GM21381 (cell line): ENCODE results near the gene ITPKB.
"Not testable (repeated sequence)": the region's sequence is repeated elsewhere in the genome, so short reads cannot be mapped to it uniquely, and the experiment has no call there.

Source experiments
- ATAC-seq: cut with Tn5 transposase; IDR thresholded peaks from one replicate; pipeline ENCODE4 v1.9.1; 2021; ENCODE audit warnings: mild to moderate bottlenecking, moderate library complexity; ENCODE audit not compliant: unreplicated experiment

The ITPKB gene

GRCh38 chr1:226629210-226629895, 109.7 kb downstream of the ITPKB start:
- no peak for ATAC-seq

DNA sequence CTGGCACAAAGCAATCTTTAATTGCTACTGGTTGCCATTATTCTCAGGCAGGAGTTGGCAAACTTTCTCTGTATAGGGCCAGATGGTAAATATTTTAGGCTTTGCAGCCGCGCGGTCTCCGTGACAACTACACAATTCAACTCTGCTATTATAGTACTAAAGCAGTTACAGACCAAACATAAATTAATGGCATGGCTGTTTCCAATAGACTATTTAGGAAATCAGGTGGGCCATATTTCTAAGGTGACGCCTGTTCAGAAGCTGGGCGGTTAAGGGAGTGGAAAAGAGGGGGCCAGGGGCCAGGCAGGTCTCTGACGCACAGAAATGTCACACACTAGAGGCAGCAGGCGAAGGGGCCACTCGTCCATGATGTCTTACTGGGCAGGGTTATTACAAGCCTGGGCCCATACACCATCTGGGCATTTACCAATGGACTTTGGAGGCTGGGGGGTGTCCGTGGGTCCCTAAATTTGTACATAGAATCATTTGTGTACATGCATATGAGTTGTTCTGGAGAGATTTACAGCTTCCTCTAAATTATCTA, 110.4 kb downstream of the ITPKB start:
- ATAC-seq: no peak

- no peak for ATAC-seq
Measured at GRCh38 chr1:226627924-226628611, 111.0 kb downstream of the ITPKB start.

GRCh38 chr1:226627050-226627755, 111.9 kb downstream of the ITPKB start:
- ATAC-seq: no peak

DNA sequence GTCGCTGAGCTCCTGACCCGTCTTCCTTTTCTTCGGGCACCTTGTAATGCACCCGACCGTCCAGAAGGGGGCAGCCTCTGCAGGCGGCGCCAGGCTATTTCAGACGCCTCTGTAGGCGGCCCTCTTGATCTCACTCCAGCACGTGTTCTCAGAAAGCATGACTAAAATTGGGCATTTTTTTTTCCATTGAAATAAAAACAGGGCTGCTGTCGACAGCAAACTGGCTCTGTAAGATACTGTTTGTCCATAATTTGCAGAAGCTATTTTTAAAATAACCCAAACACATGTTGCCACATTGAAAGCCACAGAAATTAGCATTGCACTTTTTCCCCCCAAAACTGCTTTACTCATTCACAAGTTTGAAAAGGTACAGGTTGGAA, 112.5 kb downstream of the ITPKB start:
- peak; percentile 79 for ATAC-seq

DNA sequence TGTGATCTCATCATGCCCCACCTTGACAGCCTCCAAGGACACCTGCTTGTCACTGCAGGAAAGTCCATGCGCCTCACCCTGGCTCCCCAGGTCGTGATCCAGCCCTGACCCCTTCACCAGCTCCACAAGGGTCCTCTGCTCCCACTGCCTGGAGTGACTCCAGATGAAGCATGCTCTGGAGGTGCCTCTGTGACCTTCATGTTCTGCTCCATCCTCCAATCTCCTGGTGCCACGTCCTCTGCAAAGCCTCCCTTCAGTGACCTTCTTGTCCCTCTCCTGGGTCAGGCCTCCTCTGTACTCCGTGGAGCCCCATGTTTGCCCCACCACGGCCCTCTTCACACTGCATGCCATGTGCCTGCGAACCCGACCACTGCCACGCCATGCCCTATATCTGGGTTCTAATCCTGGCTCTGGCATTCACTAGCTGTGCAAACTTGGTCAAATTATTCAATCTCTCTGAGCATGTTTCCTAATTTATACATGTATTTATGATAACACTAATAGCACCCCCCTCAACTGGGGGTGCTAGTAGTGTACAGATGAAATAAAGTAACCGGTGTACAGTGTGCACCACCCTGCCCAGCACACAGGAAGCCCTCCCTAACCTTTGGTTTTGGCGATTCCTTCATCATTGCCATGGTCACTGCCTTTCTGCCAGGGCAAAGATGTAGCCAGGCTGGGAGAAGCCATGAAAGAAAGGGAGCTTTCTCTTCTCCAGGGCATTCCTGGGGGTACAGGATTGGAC, 113.1 kb downstream of the ITPKB start:
- peak; percentile 35 for ATAC-seq

DNA sequence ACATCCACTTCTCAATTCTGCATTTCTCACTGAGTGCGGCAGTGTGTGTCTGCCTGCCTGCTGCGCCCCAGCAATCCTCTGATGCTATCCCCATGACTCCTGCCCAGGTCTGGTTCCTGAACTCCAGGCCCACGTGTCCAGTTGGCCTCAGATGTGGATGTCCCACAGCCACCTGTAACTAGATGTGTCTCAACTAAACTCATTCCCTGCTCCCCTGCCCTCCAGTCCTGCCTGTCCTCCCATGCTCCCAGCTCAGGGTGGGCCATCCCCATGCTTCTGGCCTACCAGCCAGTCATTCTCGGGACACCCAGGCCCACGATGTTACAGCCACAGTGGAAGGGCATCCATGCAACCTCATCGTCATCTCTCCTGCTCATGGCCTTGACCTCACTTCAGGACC, 113.8 kb downstream of the ITPKB start:
- no peak for ATAC-seq

DNA sequence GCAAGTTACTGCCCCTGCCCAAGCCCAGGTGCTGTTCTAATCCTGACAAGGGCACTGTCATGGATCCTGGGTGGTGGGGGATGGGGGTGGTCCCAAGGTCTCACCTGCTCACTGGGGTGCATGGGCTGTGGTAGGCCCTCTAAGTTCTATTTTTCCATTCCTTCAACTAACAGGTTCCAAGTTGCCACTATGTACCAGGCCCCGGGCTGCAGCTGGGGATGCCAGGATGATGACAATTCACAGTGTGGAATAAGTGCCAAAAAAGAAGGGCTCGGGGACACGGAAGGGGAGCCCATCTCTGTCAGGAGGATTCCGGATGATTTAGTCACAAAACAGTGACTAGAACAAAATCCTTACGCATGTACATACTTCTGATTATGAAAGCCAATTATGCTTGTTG, 114.6 kb downstream of the ITPKB start:
- ATAC-seq: no peak

- ATAC-seq: no peak
Measured at GRCh38 chr1:226622012-226622411, 117.1 kb downstream of the ITPKB start.

GRCh38 chr1:226619031-226619430, 120.1 kb downstream of the ITPKB start:
- no peak for ATAC-seq

DNA sequence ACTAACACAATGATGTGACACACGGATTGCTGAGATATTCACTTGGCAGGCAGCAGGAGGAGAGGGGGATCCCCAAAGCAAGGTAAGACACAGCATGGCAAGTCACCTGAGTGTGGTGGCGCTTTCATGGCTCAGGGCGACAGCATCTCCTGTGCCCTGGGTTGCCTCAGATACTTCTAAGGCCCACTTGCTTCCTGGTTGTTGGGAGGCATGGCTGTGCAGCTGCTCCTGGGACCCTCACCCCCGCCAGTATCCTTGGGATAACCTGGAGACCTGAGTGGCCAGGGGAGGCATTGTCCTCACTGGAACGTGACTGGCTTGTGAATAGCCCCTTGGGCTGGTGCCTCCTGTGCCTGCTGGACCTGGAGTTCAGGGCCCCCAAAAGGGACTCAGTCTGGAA, 120.7 kb downstream of the ITPKB start:
- no peak for ATAC-seq

- ATAC-seq: not testable (repeated sequence)
Measured at GRCh38 chr1:226617719-226618118, 121.4 kb downstream of the ITPKB start.

DNA sequence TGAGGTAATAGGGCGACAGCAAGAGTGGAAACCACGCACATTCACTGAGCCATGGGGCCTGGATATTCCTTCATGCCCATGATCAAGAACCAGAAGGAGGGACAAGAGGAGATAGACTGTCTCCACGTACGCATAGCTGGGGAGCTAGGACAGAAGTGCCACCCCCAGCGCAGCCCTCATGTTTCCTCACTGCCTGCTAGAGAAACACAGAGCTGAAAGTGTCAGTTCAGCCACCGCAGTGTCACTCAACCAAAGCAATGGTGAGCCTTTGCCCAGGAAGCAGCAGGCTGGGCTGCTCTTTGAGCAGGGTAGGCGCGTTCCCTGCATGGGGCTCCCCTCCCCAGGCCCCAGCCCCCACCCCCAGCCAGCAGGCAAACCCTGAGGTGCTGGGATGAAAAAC, 122.0 kb downstream of the ITPKB start:
- no peak for ATAC-seq

DNA sequence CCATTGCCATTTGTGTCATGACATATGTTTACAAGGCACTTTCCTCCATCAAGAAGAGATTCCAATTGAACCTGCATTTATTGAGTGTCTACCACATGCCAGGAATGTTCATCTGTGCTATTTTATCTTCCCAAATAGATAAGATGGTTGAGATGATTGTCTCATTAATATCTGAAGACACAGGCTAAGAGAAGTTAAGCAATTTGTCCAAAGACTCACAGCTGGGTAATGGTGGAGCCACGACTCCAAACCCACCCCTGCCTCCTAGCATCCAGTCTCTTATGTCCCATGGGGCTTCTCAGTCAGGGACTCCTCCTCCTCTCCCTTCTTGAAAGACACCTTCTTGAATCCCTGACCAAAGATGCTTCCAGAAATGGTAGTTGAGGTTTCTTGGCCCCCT, 122.4 kb downstream of the ITPKB start:
- no peak for ATAC-seq

- no peak for ATAC-seq
Measured at GRCh38 chr1:226615876-226616275, 123.2 kb downstream of the ITPKB start.

- ATAC-seq: not testable (repeated sequence)
Measured at GRCh38 chr1:226611980-226612379, 127.1 kb downstream of the ITPKB start.

DNA sequence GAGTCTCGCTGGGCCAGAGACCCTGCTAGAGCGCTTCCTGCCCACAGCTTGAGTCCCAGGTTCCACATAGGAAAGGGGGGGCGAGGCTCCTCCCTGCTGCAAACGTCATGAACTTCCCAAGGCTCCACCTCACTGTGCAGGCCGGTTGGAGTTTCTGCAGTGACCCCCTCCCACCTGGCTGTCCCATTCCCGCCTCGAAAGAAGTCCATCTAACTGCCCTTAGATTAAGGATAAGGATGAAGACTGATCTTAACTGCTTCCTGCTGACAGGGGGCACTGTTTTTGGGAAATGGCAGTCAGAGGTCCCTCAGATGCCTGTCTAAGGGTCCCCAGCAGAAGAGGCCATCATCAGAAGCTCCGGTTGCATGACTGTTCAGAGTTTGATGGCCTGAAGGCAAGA, 127.8 kb downstream of the ITPKB start:
- no peak for ATAC-seq

GRCh38 chr1:226610671-226611070, 128.4 kb downstream of the ITPKB start:
- ATAC-seq: no peak

DNA sequence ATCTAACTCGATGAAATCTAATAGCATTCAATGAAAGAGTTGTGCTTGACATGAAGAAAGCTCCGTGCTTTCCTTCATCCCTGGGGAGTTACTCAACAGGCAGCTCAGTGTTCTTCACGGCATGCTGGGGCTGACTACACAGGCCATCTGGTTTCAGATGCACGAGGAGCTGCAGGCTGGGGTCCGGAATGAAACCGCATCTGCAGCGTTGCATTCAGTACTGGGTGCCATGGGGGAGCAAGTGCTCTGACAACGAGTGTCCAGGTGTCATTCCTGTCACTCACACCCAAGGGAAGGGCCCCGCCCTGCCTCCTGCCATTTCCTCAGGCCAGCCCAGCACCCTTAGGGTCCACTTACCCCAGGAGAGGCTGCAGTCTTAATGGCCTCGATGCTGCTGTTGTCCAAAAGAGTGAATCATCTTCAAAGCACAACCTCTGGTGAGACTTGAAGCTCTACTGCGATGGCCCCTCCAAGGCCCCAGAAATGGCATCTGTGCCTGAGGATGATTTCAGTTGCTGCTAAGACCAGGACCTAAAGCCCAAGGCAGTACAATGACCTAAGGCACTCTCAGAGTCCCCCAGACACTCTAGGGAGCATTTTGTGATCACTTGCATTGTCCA, 129.1 kb downstream of the ITPKB start:
- ATAC-seq: no peak

DNA sequence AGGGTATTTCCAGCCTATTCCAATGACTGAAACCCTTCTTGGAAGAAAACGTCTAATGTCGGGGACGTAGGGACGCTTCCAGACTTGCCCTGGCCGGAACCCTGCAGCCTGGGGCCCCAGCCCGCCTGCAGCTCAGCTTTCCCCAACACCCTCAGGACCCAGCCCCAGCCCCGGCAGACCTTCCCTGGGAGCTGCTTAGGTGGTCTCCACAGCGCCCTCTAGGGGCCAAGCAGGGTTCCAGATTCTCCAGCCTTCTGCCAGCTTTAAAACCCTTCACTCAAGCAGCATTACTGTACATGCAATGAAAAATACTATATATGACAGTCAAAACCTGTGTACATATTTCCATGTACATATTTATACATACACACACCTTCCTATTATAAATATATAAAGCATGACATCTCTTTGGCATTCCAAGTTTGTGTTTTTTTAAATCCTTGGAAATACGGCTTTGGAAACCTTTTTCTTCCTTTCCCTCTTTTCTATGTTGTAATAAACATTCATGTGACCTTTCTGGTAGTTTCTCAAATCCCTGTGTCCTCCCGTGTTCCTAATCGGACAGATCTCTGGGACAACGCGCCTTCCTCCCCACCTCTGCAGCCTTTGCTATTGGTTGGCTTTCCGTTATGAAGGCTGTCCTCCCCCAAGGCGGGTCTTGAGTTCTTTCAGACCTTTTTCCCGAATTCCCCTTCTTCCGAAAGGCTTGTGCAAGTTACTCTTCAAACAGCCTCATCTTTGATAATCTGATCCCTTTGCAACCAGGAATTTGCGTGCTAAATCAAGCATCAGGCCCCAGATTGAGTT, 130.2 kb downstream of the ITPKB start:
- no peak for ATAC-seq
